Neural progenitor cell (in vitro differentiated cells): ENCODE data around the gene HAS3. TPM values are rescaled to one million over a fixed set of nuclear protein-coding genes. Genes with fewer than 3 reads are reported as not detected.

Source experiments
- DNase-seq: peaks from one replicate; pipeline ENCODE4 v3.0.0-alpha.2; 2016; ENCODE audit warnings: low spot score
- H2AFZ ChIP-seq: fragments of 200-600 bp; sonication (generic); replicated peaks from 2 replicates; pipeline ENCODE4 v1.6.1; 2016; ENCODE audit warnings: antibody characterized with exemption
- H3F3A ChIP-seq: fragments of 200-600 bp; sonication (generic); 2 replicates; pipeline ENCODE4 v1.6.1; 2016; ENCODE audit warnings: antibody characterized with exemption, low read depth
- H3K27ac ChIP-seq: fragments of 200-600 bp; sonication (generic); 2 replicates; pipeline ENCODE4 v1.5.1; 2016; ENCODE audit warnings: mild to moderate bottlenecking
- H3K27me3 ChIP-seq: fragments of 200-600 bp; sonication (generic); 2 replicates; pipeline ENCODE4 v1.6.1; 2016; ENCODE audit warnings: mild to moderate bottlenecking, moderate library complexity
- H3K36me3 ChIP-seq: fragments of 200-600 bp; sonication (generic); 2 replicates; pipeline ENCODE4 v1.5.1; 2016
- H3K4me1 ChIP-seq: fragments of 200-600 bp; sonication (generic); 2 replicates; pipeline ENCODE4 v1.6.1; 2016; ENCODE audit warnings: mixed run types
- H3K4me2 ChIP-seq: fragments of 200-600 bp; sonication (generic); 2 replicates; pipeline ENCODE4 v1.6.1; 2016
- H3K4me3 ChIP-seq: fragments of 200-600 bp; sonication (generic); 2 replicates; pipeline ENCODE4 v1.5.1; 2016
- H3K79me2 ChIP-seq: fragments of 200-600 bp; sonication (generic); 2 replicates; pipeline ENCODE4 v1.6.1; 2016; ENCODE audit warnings: low read depth
- H3K9ac ChIP-seq: fragments of 200-600 bp; sonication (generic); 2 replicates; pipeline ENCODE4 v1.6.1; 2016
- H3K9me3 ChIP-seq: fragments of 200-600 bp; sonication (generic); 2 replicates; pipeline ENCODE4 v1.5.1; 2016; ENCODE audit warnings: low read depth
- H4K20me1 ChIP-seq: fragments of 200-600 bp; sonication (generic); 2 replicates; pipeline ENCODE4 v1.6.1; 2016; ENCODE audit warnings: low read depth
- H3K27ac Mint-ChIP-seq: 3 replicates; pipeline ENCODE4 v1.8.0; 2021; ENCODE audit warnings: mixed read lengths
- H3K27me3 Mint-ChIP-seq: 2 replicates; pipeline ENCODE4 v1.8.0; 2022; ENCODE audit warnings: low read depth, mild to moderate bottlenecking, inconsistent platforms, moderate library complexity, mixed read lengths; ENCODE audit not compliant: insufficient read depth
- H3K36me3 Mint-ChIP-seq: 3 replicates; pipeline ENCODE4 v1.8.0; 2021; ENCODE audit warnings: mixed read lengths
- H3K4me1 Mint-ChIP-seq: 3 replicates; pipeline ENCODE4 v1.8.0; 2021; ENCODE audit warnings: mixed read lengths
- H3K4me3 Mint-ChIP-seq: 3 replicates; pipeline ENCODE4 v1.8.0; 2021; ENCODE audit warnings: mild to moderate bottlenecking, moderate library complexity, mixed read lengths
- H3K9me3 Mint-ChIP-seq: 3 replicates; pipeline ENCODE4 v1.8.0; 2020; ENCODE audit warnings: mixed read lengths
- EZH2 ChIP-seq: fragments of 200-600 bp; sonication (generic); IDR thresholded peaks from 2 replicates; pipeline ENCODE4 v1.6.1; 2017; ENCODE audit warnings: antibody characterized with exemption, mild to moderate bottlenecking, moderate library complexity
- EZH2phosphoT487 ChIP-seq: fragments of 200-600 bp; sonication (generic); IDR thresholded peaks from 2 replicates; pipeline ENCODE4 v1.6.1; 2017; ENCODE audit warnings: antibody characterized with exemption
- total RNA-seq: library from RNA; depleted of rRNA; stranded (reverse); fragments of >200 nt; gene quantifications from 2 replicates; pipeline ENCODE4 v1.2.3, GENCODE V29; 2015; ENCODE audit warnings: low replicate concordance
- TF ChIP-seq, protein P1 (sequence below): fragments of 200-600 bp; sonication (generic); IDR thresholded peaks from 2 replicates; pipeline ENCODE4 v1.5.1; 2017; ENCODE audit warnings: antibody characterized with exemption, mild to moderate bottlenecking

HAS3 gene
- total RNA-seq, 1 donor from 2014 or later, result 2.5 TPM

DNA sequence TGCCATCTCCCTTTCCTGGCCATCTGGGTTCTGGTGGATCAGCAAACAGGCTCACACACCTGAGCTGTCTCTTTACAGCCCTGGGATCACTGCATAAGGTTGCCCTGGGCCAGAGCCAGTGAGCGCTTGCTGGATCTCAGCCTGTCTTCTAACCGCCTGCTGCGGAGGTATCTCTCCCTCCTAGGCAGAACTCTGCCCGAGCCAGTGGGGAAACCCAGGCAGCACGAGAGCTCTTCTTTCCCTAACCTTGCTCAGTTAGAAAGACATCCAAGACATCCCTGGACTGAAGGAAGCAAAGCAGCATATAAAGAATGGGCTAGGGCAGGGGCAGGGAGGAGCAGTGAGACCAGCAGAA is 6.4 kb downstream of the HAS3 start:
- H4K20me1 ChIP-seq, result peaks cover 55% of the 10 kb centered on the region
- no peak for TF ChIP-seq EZH2
- TF ChIP-seq, protein P1, sequence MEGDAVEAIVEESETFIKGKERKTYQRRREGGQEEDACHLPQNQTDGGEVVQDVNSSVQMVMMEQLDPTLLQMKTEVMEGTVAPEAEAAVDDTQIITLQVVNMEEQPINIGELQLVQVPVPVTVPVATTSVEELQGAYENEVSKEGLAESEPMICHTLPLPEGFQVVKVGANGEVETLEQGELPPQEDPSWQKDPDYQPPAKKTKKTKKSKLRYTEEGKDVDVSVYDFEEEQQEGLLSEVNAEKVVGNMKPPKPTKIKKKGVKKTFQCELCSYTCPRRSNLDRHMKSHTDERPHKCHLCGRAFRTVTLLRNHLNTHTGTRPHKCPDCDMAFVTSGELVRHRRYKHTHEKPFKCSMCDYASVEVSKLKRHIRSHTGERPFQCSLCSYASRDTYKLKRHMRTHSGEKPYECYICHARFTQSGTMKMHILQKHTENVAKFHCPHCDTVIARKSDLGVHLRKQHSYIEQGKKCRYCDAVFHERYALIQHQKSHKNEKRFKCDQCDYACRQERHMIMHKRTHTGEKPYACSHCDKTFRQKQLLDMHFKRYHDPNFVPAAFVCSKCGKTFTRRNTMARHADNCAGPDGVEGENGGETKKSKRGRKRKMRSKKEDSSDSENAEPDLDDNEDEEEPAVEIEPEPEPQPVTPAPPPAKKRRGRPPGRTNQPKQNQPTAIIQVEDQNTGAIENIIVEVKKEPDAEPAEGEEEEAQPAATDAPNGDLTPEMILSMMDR, result no peak
- no peak for TF ChIP-seq EZH2phosphoT487
- H3K9me3 ChIP-seq, result no peaks in the 10 kb centered on the region
- Mint-ChIP-seq H3K4me1 (peaks cover 23% of the 10 kb centered on the region), H3K4me3 (no peak overlapping the region), H3K9me3 (no peaks in the 10 kb centered on the region), H3K27me3 (peaks cover 2% of the 10 kb centered on the region), H3K27ac (no peak overlapping the region), H3K36me3 (peaks cover 16% of the 10 kb centered on the region)
- no peak overlapping the region for H3K9ac ChIP-seq
- H3K4me2 ChIP-seq, result no peak overlapping the region
- H3K27ac ChIP-seq, result no peak overlapping the region
- no peaks in the 10 kb centered on the region for H3K79me2 ChIP-seq
- peaks cover 3% of the 10 kb centered on the region for H3K27me3 ChIP-seq
- peaks cover 23% of the 10 kb centered on the region for H3F3A ChIP-seq
- peaks cover 13% of the 10 kb centered on the region for H3K4me1 ChIP-seq
- H2AFZ ChIP-seq, result no peak overlapping the region
- H3K36me3 ChIP-seq, result no peaks in the 10 kb centered on the region
- DNase-seq, result no peak
- H3K4me3 ChIP-seq, result no peak overlapping the region

DNA sequence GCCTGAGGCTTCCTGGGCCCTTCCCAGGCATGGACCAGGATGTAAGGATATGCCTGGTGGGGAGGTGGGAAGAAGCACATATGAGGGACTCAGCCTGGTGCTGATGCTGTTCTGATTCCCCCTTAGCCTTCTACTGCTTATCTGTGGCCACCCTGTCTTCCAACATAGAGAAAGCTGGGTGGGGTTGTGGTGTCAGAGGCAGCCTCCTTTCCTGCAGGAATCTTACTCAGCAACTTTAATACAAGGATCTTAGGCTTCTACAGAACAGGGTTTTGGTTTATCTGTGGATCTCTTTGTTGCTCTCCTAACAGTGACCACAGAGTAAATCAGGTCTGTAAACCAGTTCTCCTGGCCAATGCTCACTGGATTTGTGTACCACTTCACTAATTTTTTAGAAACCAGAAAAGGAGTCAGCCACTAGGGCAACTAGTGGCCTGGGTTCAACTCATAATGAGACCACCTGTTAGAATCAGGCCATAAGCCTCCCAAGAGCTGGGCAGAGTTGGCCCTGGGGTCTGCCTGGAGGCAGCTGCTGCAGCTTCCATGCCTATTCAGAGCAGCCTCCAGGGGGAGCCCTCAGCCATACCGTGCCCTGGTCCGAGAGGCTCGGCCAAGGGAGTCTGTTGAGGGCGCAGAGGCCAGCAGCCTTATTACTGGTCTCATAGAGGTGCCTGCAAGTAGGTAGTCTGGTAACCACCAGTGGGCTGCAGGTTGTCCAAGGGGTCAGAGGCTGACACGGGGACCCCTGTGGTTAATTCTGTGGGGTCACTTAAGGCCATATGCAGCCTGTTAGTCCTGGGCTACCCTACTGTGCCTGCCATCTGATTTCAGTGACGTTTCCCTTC is 7.1 kb downstream of the HAS3 start:
- peaks cover 17% of the 10 kb centered on the region for H3K36me3 Mint-ChIP-seq
- Histone ChIP-seq H3K4me2 (no peak overlapping the region), H3K36me3 (no peaks in the 10 kb centered on the region), H3K9ac (no peak overlapping the region), H2AFZ (no peak overlapping the region), H3K9me3 (no peaks in the 10 kb centered on the region), H3F3A (peaks cover 20% of the 10 kb centered on the region), H3K79me2 (peaks cover under 1% of the 10 kb centered on the region), H3K27ac (no peak overlapping the region), H3K27me3 (no peaks in the 10 kb centered on the region), H4K20me1 (peaks cover 59% of the 10 kb centered on the region), H3K4me3 (no peak overlapping the region), H3K4me1 (peaks cover 13% of the 10 kb centered on the region)
- no peaks in the 10 kb centered on the region for H3K9me3 Mint-ChIP-seq
- H3K4me1 Mint-ChIP-seq, result peaks cover 19% of the 10 kb centered on the region
- DNase-seq, result peak; percentile 84
- no peak overlapping the region for H3K4me3 Mint-ChIP-seq
- TF ChIP-seq, protein P1, result peak; percentile 81
- no peak for TF ChIP-seq EZH2phosphoT487
- H3K27me3 Mint-ChIP-seq, result peaks cover 2% of the 10 kb centered on the region
- no peak overlapping the region for H3K27ac Mint-ChIP-seq

DNA sequence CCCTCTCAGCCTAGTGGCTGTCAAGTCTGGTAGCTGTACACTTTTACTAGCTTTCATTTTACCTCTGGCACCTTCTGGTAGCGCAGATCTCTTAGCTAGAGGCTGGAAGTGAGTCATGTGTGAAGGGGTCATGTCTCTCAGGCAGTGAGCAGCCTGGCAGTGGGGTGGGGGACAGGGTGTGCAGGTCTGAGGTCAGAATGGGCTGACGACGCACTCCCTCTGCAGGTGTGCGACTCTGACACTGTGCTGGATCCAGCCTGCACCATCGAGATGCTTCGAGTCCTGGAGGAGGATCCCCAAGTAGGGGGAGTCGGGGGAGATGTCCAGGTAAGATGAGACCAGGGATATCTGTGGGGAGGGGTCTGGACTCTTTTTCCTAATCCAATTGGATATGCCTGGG is 7.8 kb downstream of the HAS3 start:
- peaks cover 24% of the 10 kb centered on the region for H3K36me3 Mint-ChIP-seq

More for the DNA sequence above, 7.8 kb downstream of the HAS3 start:
- no peak overlapping the region for H3K27ac ChIP-seq
- Mint-ChIP-seq H3K4me3 (no peak overlapping the region), H3K9me3 (no peaks in the 10 kb centered on the region), H3K27ac (no peak overlapping the region), H3K27me3 (peaks cover 3% of the 10 kb centered on the region), H3K4me1 (peaks cover 15% of the 10 kb centered on the region)
- H3F3A ChIP-seq, result peaks cover 13% of the 10 kb centered on the region
- H3K27me3 ChIP-seq, result no peaks in the 10 kb centered on the region
- H3K4me3 ChIP-seq, result no peak overlapping the region
- peaks cover 9% of the 10 kb centered on the region for H3K4me1 ChIP-seq
- no peak overlapping the region for H2AFZ ChIP-seq
- H4K20me1 ChIP-seq, result peaks cover 54% of the 10 kb centered on the region
- H3K9ac ChIP-seq, result no peak overlapping the region
- peaks cover 4% of the 10 kb centered on the region for H3K79me2 ChIP-seq
- H3K4me2 ChIP-seq, result no peak overlapping the region
- DNase-seq, result no peak
- no peaks in the 10 kb centered on the region for H3K36me3 ChIP-seq
- no peak for TF ChIP-seq EZH2
- TF ChIP-seq EZH2phosphoT487, result no peak
- TF ChIP-seq, protein P1, result no peak
- H3K9me3 ChIP-seq, result no peaks in the 10 kb centered on the region
